GM19238 (cell line): Measurements from ENCODE around the gene LRRC56.

Experiments used
- DNase-seq: peaks from one replicate; pipeline ENCODE4 v3.0.0; 2011; ENCODE audit warnings: low spot score; ENCODE audit not compliant: insufficient read length

LRRC56 gene

DNA sequence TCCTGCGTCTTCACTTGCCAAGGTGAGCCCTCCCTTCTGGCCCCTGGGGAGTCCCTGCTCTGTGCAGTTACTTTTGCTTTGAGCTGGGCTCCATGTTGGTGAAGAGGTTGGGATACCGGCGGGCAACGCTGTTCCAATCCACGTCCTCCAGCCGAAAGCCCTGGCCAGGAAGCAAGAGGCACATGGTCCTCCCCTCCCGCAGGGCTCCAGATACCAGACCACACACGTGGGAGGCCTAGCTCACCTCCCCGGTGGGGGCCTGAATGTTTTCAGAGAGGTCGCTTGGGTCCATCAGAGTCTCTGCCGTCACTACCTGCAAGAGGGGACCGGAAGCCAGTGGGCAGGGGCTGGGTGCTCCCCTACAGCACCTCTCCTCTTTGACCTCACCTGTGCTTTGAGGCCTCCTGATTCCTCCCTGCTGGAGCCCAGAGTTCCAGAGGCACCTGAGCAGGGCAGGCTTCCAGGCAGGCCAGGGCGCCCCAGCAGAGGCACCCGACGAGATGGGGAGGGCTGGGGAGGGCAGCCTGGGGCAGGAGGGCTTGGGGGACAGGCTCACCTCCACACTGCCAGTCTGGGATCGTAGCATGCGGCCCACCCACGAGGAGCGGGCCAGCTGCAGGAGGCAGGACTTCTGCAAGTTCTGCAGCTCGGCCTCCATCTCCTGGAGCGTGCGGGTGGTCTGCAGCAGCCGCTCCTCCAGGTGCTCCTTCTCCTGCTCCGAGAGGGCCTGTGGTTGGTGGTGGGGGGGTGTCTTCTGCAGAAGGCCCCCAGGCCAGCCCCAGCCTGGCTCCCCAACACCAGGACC is 20.2 kb downstream of the LRRC56 start:
- no peak for DNase-seq

DNA sequence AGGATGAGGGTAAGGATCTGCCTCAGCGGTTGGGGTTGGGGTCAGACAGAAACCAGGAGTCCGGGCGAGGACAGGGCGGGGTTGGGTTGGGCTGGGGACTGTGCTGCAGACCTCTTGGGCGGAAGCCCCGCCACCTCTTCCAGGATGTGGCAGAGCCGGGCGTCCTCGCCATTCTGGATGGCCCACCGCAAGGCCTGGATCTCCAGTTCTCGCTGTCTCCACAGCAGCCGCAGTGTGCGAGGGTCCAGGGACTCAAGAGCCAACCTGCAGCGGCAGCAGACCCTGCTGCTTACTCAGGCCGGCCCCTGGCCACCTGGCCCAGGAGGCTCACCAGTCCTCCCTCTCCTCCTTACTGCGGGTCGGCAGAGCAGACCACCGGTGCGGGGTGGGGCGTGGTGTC is 21.2 kb downstream of the LRRC56 start:
- no peak for DNase-seq

DNA sequence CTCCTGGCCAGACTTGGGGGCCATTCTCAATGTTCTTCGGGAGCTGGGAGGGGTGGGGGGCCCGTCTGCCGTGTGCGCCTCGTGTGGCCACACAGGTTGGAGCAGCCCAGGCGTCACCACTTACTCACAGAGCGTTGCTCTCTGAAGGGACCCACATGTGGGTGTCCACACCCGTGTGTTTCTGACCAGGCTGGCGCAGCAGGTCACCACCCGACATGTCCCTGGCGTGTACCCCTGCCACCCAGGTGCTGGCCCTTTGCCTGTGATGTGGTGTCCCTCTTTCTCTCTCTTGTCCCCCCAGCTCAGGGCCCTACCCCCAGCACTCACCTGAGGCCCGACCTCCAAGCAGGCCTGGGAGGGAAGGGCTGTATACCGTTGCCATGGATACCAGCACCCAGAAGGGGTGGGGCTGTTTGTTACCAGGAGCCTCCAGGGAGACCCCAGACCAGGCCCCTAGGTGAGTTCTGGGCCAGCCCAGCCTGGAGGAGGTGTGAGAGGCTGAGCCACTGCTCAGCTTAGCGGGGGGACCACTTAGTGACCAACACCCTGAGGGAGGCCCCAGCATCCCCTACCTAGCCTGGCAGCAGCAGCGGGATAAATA is 21.8 kb downstream of the LRRC56 start:
- no peak for DNase-seq

DNA sequence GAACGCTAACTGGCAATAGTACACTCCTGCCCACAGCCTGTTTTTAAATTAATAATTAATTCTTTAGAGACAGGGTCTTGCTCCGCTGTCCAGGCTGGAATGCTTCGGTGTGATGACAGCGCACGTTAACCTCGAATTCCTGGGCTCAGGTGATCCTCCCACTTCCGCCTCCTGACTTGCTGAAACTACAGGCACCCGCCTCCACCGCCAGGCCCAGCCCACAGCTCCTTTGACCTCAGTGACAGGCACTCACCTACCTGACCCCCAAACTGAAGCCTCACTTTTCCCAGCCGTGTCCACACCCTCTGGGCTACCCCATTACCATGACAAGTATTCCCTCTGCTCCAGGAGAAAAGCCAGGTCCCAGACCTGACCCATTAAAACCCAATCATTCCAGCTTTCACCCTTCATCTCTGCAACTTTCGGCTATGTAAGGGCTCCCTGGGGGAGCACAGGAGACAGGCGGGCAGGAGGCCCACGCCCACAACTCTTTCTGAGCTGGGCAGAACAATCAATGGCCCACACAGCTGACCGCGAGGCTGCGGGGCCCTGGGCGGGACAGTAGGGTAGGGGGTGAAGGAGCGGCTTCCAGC is 22.5 kb downstream of the LRRC56 start:
- no peak for DNase-seq

GRCh38 chr11:560305-561147 is 23.2 kb downstream of the LRRC56 start, which contains the start of the genes LMNTD2 and RASSF7:
Gene LMNTD2, minus strand, starts transcription at chr11:560738. Its CDS starts 22 bp downstream, at chr11:560716.
Gene RASSF7, plus strand, starts transcription at chr11:560970. Its CDS starts 799 bp downstream, at chr11:561769.
- peak; percentile 100 for DNase-seq

DNA sequence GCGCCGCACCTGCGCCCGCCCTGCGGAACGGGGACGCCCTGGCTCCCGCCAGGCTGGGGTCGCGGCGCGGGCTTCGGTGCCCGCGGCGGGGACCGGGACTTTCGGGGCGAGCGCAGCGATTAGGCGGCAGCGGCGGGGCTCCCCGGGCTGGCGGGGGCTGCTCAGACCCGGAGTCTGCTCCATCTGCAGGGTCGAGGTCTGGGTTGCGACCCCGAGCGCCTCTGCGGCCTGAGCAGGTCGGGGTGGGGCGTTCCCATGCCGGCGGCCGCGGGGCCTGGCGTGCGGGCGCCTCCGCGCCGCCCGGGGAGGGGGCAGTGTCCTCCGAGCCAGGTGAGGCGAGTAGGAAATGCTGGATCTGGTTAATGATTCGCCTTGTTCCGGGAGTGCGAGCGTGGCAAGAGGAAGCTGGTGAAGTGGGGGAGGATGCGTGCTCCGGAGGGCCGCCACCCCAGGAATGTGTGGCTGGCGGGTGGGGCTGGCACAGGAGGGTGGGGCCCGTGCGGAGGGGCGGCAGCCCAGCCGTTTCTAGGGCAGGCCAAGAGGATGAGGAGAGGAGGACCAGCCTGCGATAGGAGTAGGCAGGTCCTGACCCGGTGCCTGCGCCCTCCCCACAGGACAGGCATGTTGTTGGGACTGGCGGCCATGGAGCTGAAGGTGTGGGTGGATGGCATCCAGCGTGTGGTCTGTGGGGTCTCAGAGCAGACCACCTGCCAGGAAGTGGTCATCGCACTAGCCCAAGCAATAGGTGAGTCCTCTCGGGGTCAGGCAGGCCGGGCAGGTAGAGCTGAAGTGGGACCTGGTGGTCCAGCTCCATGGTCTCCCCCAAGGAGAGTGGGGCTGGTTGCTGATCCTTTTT is 24.0 kb downstream of the LRRC56 start:
- peak; percentile 63 for DNase-seq

DNA sequence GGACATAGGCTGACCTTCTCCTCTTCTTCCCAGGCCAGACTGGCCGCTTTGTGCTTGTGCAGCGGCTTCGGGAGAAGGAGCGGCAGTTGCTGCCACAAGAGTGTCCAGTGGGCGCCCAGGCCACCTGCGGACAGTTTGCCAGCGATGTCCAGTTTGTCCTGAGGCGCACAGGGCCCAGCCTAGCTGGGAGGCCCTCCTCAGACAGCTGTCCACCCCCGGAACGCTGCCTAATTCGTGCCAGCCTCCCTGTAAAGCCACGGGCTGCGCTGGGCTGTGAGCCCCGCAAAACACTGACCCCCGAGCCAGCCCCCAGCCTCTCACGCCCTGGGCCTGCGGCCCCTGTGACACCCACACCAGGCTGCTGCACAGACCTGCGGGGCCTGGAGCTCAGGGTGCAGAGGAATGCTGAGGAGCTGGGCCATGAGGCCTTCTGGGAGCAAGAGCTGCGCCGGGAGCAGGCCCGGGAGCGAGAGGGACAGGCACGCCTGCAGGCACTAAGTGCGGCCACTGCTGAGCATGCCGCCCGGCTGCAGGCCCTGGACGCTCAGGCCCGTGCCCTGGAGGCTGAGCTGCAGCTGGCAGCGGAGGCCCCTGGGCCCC is 24.8 kb downstream of the LRRC56 start:
- DNase-seq: no peak

- DNase-seq: no peak
These were observed 25.9 kb downstream of the LRRC56 start for GRCh38 chr11:563066-563811.

GRCh38 chr11:563812-564578 is 26.7 kb downstream of the LRRC56 start:
- no peak for DNase-seq

DNA sequence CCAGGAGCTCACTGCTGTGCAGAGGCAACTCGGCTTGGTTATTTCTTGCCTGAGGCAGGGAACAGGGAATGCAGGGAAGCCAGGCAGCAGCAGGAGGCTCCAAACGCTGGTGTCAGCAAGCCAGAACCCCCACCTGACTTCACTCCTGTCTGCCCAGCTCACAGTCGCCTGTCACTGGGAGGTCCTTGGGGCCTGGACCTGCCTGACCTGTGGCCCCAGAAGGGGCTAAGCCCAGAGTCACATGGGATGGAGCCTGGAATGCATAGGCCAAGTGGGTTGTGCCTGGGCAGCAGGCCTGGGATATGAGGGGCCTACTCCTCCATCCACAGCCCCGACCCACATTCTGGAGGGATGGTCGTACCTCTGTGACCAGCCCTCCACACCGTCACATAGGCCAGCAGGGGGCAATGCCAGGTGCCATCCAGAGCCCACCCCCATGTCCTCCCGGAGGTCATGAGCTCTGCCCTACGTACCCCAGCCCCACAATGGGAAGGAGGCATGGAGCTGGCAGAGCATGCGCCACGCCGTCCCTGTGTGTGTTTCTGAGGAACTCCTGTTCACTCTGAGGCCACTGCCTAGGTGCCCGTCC is 28.7 kb downstream of the LRRC56 start:
- no peak for DNase-seq

GRCh38 chr11:567011-567628 is 29.8 kb downstream of the LRRC56 start:
- DNase-seq: no peak

- DNase-seq: no peak
These were observed 30.4 kb downstream of the LRRC56 start for GRCh38 chr11:567629-568292.

DNA sequence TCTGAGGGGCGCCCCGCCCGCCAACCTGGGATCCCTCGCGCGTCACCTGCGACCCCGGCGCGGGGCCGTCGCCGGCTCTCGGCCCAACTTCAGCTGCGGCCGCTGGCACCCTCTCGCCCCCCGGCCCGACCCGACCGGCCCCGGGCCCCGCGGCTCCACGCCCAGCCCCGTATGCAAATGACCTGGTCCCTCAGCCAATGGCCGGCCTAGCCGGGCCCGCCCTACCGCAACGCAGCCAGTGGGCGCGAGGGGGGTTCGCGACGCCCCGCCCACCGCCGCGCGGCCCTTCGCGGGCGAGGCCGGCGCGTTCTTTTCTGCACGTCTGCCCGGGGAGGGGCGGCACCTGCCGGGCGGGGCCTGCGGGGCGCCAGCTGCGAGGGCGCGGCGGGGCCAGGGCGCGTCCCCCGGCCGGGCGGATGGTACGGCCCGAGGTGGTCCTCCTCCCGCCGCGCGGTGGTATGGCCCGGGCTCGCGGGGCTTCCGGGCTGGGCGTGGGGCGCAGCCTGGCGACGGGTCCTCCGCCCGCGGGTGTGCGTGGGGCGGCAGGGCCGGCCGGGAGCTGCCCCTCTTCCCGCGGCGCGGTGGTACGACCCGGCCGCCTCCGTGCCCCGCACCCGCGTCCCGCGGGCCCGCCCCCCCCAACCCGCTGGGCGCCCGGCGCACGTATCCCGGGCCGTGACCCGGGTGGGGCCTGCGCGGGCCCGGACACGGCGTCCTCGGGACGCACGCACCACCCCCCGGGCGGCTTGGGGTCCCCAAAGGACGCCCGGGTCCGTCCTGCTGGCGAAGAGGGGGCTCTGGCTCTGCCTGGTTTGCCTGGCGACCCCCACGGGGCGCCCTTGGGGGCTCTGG is 31.2 kb downstream of the LRRC56 start:
- peak; percentile 100 for DNase-seq

DNA sequence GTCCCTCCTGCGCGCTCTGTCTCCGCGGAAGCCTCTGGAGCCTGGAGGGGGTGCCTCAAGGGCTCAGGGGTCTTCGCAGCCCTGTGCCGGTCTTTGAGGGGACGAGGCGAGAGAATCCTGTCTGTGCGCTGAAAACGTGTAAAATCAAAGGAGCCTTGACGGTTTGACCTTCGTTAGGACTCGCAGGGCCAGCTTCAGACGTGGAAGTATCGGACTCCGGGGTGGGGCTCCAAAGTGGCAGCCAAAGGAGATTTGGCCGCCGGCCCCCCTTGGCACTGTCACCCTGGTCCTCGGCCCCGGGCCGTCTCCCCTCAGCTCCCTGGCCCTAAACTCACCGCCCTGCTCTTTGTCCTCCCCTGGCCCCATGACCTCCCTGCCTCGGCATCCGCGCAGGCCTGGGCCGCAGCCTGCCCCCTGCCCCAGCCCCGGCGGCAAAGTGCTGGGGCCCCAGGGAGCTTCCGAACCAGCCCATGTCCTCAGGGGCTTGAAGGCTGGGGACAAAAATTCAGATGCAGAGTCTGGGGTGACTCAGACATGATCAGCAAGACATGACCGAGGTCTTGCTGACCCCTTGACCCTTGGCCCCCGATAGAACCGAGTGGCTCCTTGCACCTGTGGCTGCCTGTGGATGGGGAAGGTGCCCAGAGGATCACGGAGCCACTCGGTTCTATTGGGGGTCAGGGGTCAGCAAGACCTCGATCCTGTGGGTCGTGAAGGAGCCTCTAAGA is 32.0 kb downstream of the LRRC56 start:
- DNase-seq: no peak

DNA sequence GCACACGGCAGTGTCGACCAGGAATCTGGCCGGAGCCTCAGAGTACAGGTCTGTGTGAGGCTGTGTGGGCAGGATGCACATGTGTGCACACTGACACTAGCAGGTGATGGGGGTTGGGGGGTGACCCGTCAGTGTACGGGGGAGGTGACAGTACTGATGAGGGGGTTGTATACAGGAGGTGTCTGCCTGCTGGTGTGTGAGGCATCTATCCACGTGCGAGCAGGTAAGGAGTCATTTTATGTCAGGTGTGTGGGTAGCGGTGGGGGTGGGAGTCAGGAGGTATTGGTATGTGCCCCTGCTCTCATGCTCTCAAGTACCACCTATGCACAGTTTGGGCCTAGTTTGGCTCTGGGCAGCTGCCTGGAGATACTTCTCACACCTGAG is 34.5 kb downstream of the LRRC56 start:
- no peak for DNase-seq
